ENCODE results near the gene RNF123.

- no peak for TF ChIP-seq TAF1 (IDR thresholded peaks at IDR 0.05; ENCODE audit: low read depth, low read length)
- TF ChIP-seq POLR2AphosphoS5 (IDR thresholded peaks at IDR 0.05; ENCODE audit: low read depth, low read length), result no peak
- TF ChIP-seq POLR2A (IDR thresholded peaks at IDR 0.05; ENCODE audit: low read depth, low read length), result no peak
Measured at GRCh38 chr3:49671291-49672288, 17.8 kb upstream of the RNF123 start.
